Stimulated activated naive CD4-positive, alpha-beta T cell (primary cell): Measurements from ENCODE around the gene PDE6G.
"Not testable (repeated sequence)": the region's sequence is repeated elsewhere in the genome, so short reads cannot be mapped to it uniquely, and the experiment has no call there.

ENCODE experiments used
- DNase-seq, 6 experiments: peaks; one replicate each; lab custom pipeline; 2025; lab: John Stamatoyannopoulos, UW

The PDE6G gene

DNA sequence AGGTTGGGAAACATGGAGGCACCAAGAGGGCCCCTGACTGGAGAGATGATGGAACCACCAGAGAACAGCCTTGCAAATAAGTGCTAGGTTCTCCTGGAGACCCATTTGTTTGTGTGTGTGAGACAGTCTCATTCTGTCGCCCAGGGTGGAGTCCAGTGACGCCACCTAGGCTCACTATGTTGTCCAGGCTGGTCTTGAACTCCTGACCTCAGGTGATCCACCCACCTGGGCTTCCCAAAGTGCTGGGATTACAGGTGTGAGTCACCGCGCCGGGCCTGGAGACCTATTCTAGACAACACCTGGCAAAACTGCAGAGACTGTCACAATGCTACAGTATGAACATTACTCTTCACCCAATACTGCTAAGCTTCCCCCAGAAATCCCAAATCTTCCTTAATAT, 20.9 kb downstream of the PDE6G start:
- no peak for DNase-seq

DNA sequence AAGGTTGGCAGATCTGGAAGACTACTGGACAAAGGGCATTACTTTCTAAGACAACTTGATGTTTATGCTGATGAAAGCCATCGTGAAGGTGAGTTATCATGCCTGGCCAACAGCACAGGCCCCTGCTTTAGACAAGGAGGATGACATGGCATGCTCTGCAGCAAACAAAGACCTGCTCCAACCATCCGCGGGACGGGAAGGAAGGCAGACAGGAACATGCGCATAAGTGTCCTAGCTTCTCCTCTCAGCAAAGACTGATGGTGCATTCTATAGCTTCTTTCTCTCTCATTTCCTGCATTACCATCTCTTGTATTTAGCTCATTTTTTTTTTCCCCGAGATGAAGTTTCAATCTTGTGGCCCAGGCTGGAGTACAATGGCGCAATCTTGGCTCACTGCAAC, 24.9 kb downstream of the PDE6G start:
- no peak for DNase-seq

DNA sequence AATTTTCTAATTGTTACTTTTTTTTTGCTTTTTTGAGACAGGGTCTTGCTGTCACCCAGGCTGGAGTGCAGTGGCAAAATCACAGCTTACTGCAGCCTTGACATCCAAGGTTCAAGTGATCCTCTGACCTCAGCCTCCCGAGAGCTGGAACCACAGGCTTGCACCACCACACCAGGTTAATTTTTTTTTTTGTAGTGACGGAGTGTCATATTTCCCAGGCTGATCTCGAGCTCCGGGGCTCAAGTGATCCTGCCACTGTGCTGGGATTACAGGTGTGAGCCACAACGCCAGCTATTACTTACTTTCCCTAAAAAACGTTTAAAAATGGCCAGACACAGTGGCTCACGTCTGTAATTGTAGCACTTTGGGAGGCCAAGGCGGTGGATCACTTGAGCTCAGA, 26.1 kb downstream of the PDE6G start:
- DNase-seq, result no peak

DNA sequence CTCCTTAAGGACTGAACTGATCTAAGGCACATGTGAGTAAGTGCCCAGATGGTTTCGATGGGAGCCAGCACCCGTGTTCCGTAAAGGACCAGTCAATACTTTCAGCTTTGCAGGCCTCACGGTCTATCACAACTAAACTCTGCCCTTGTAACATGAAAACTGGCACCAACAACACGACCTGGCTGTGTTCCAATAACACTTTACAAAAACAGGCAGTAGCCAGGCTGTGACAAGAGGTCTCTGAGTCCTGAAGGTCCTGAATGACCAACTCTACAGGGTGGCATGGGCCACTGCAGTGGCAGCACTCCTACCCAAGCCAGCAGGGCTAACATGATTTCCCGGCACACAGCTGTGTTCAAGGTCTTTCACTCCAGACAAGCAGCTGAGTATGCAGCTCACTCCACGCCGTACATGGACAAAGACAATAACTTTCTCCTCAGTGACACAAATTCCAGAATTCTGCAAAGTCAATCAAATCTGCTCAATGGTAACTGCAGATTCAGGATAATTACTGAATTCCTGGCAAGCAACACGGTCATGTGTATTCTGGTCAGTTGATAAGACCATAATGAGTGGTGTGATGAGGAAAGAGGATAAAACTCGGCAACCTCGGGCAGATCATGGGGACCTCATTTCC, 34.7 kb downstream of the PDE6G start:
- no peak for DNase-seq

DNA sequence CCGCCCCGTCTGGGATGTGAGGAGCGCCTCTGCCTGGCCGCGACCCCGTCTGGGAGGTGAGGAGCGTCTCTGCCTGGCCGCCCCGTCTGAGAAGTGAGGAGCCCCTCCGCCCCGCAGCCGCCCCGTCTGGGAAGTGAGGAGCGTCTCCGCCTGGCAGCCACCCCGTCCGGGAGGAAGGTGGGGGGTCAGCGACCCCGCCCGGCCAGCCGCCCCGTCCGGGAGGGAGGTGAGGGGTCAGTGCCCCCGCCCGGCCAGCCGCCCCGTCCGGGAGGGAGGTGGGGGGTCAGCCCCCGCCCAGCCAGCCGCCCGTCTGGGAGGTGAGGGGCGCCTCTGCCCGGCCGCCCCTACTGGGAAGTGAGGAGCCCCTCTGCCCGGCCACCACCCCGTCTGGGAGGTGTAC, 38.0 kb downstream of the PDE6G start:
- not testable (repeated sequence) for DNase-seq

DNA sequence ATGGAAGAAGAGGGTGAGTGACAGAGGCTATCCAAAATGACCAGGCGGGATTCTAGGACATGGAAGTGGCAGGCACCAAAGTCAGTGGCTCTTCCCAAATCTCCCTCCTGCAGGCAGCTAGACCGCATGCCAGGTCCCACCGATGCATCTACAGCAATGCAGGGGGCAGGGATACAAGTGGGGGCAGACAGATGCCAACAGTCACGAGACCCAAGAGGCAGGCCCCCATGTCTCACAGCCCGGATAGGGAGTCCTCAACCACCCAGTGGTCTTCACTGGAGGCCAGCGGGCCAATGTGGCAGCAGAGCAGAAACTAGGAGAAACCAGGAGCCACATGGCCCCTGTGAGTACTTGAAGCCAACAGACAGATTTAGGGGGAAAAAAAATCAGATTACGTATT, 39.5 kb downstream of the PDE6G start:
- no peak for DNase-seq

DNA sequence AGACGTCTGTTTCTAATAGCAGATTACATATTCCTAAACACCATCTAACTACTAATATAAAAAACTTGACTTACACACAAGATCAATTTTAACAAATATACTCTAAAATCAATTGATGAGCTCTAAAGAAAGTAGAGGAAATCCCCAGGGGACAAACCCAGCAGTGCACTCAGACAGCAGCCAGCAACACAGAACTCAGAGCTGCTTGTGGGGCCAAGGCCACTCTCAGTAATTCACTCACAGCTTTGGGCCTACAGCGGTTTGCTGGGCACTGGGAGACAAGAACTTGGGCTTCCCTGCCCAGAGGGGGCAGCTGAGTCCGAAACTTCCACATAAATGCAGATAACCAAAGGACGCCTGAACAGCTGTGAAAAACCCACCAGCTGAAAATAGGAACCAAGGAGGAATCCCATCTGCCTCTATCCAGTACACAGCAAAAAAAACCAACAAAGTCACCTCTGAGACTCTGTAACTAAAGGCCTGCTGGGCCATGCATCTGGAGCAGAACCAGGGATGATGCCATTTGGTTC, 40.9 kb downstream of the PDE6G start:
- DNase-seq, result no peak

DNA sequence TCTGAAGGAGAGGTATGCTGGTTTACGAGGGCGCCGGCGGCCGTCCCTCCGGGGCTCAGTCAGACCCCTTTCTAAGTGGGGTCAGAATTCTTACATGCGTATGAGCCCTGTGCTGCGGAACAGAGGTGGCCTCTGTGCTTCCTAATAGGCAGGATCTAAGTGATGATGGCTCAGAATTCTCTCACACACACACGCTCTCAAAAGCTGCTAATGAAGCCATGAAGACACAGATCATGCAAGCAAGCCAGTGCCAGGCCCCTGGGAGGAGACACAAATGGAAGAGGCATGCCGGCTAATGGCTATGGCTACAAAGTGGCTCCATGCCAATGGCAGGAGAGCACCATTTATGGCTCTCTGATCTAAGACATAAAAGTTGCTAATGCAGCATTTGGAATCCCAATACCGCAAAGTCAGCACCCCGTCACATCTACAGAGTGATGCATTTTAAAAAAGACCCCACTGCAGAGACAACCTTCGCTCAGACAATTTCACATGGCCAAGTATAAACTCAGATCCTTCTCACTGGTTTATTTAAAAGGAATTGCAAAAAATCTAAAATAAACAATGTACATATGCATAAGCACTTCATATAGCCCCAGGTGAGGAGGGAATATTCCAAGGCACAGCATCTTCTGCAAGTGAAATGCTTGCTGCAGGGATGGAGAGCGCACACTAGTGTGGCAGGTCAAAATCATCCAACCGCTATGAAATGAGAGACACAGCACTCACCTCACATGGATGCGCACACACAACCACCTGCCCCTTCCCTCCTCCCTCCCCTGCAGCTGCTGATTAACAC, 44.0 kb downstream of the PDE6G start:
- no peak for DNase-seq

DNA sequence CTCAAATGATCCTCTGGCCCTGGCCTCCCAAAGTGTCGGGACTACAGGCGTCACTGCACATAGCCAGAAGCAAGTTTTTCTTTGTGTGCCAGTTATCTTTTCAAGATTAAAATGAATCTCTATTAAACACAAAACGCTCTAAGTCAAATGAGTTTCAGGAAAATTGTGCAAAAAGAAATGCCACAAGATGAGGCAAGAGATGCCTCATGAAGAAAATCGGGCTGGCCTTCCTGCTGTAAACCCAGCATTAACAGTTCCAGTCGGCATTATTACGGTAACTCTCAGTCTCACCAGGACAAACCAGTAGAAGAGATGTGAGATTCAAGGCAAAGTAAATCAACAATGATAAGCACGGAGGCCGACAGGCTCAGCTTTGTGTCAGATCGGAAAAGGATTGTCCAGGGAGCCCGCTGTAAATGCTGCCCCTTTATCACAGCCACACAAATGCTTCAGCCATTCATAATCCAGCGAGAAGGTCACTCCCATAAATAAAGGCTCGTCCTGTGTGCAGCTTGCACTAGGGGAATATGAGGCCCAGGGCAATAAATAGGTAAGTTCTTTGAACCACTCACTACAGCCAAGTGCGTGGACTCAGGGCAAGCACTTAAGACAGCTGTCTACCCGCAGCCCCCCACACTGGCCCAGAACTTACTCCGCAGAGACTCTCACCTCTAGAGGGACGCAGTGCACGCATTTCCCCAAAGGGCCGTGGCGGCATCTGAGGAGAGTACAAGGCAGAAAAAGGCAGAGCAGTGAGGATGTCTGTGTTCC, 46.6 kb downstream of the PDE6G start:
- DNase-seq, result no peak

DNA sequence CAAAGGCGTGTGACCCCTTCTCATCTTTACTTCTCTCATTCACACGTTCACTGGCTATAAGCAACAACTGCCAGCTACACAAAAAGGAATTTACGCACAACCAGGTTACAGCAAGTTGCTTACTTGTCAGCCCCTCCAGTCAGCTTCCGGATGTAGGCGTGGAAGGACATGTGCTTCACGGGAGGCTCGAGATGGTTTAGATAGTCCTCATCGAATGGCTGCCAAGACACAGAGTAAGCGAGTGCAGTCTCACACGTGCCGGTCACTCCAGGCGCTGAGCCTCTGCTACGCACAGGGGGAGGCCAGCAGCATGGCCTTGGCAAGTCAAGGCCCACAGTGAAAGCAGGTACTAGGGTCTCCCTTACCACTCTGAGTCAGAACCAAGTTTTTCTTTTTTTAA, 47.7 kb downstream of the PDE6G start:
- no peak for DNase-seq

DNA sequence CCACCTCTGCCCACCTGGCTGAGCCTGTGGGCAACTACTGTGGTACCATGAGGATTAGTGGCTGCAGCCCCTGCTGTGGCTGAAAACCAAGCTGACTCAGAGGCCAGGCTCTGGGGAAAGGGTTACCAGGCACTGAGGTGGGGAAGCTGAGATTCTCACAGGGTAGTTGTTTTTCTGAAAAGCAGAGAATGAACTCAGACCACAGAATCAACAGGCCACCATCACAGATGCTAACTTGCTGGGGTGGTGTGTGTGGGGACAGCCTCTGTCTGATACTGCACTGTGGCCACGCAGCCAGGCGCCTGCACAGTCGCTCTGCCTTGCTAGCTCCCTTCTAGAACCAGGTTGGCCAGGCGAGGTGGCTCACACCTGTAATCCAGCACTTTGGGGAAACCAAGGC, 48.3 kb downstream of the PDE6G start:
- no peak for DNase-seq

DNA sequence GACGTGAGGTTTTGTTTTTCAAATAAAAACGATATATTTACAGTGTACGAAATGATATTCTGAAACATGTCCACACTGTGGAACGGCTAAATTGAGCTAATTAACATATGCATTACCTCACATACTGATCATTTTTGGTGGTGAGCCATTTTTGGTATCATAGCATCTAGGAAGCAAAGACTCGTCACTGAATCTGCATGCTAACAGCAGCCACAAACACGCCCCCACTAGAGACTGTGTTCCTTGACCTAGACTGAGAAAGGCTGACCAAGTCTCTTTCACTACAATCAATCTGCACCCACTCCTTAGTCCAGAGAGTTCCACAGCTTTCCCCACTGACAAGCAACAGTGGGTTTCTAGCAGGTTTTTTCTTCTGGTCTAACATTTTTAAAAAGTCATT, 48.9 kb downstream of the PDE6G start:
- no peak for DNase-seq

DNA sequence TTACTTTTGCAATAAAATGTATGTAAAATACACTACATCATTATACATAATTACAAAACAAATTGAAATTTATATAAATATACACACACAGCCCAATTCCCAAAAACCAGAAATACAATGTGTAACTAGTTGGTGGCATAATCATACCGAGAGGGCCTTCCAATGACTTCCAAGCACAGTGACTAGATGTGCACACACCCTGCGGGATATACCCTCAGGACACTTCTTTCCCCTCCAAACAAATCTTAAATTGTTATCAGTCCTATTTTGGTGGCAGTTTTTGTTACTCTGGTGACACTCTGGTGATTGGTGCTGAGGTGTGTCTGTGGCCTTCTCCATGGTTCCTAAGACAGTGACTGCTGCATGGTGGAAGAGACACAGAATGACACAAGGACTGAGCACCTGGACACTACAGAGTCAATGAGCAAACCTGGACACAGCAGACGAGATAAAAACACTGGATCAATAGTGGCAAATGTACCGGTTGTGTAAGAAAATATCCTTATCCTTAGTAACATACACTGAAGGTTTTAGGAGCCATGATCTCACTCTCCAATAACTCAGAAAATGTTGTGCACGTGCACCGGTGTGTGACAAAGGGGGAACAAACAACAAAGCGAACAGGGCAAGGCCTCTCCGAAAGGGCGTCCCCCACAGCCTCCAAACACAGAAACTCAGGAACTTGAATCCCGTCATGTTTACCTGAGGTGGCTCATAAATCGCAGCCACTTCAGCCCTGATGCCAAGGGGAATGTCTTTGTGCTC, 52.3 kb downstream of the PDE6G start:
- DNase-seq, result no peak

DNA sequence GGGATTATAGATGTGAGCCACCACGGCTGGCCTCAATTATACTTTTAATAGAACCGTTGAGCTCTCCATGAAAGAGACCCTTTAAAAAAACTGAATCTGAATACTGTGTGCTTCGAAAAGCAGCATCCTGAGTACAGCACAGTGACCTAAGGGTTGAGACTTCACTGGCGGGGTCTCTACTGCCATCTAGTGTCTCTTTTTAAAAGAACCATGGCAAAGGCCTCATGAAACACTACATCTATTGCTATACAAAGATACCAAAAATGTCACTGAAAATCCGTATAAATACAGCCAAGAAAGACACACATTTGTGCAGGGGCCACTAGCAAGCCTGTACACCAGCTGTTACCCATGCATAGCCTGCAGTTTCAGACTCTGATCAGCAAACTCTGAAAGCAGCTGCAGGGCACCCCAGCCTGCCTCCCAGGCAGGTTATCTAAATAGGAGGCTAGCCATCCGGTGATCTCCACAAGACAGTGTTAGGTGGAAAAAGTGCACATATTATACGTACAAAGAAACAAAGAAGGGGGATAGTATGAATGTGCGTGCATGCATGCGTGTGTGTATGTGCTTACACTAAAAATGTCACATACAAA, 54.7 kb downstream of the PDE6G start:
- peak in 5 of 6 experiments; percentile 3 to 74 (median 43) for DNase-seq
